Skin epidermis (tissue), 12 donors: ENCODE measurements around the gene DNAJC22.
"Not testable (repeated sequence)": the region's sequence is repeated elsewhere in the genome, so short reads cannot be mapped to it uniquely, and the experiment has no call there.

Source experiments
- H3K27ac ChIP-seq, 21 experiments: fragments of 200-600 bp; sonication (generic) in 11 of 21; one replicate each; pipeline ENCODE4 v1.5.0; 2020; ENCODE audit warnings: mild to moderate bottlenecking in 3 of 21, inconsistent platforms in 2 of 21, moderate library complexity in 2 of 21
- H3K4me3 ChIP-seq, 7 experiments: fragments of 200-600 bp; sonication (generic) in 2 of 7; one replicate each; pipeline ENCODE4 v1.5.0; 2020; ENCODE audit warnings: inconsistent platforms in 2 of 7, mild to moderate bottlenecking in 2 of 7, moderate library complexity in 1 of 7

DNAJC22 gene

GRCh38 chr12:49346659-49347310 is at the start of gene DNAJC22:
TSS of gene DNAJC22 (plus strand) at chr12:49346888. CDS start at chr12:49348873, 1,985 bp downstream.
- Histone ChIP-seq H3K27ac (no peak within 1 kb of the TSS), H3K4me3 (peak within 1 kb of the TSS; percentile 7 to 41 (median 22))

- Histone ChIP-seq H3K4me3 (peak overlapping the region in 5 of 7 experiments; percentile 8 to 26 (median 9)), H3K27ac (no peak overlapping the region)
Measured at GRCh38 chr12:49297695-49298060, 49.0 kb upstream of the DNAJC22 start.

- Histone ChIP-seq H3K27ac (no peak overlapping the region), H3K4me3 (no peak overlapping the region)
Measured at GRCh38 chr12:49298160-49298559, 48.5 kb upstream of the DNAJC22 start.

GRCh38 chr12:49301760-49302159 is 44.9 kb upstream of the DNAJC22 start:
- Histone ChIP-seq H3K4me3 (no peak overlapping the region), H3K27ac (no peak overlapping the region)

- no peak overlapping the region for H3K27ac ChIP-seq
- H3K4me3 ChIP-seq: no peak overlapping the region
Measured at GRCh38 chr12:49304161-49304560, 42.5 kb upstream of the DNAJC22 start.

GRCh38 chr12:49305762-49306510 is 40.8 kb upstream of the DNAJC22 start:
- Histone ChIP-seq H3K4me3 (no peak overlapping the region), H3K27ac (no peak overlapping the region)

GRCh38 chr12:49309386-49309785 is 37.3 kb upstream of the DNAJC22 start:
- Histone ChIP-seq H3K4me3 (no peak overlapping the region), H3K27ac (no peak overlapping the region)

- H3K4me3 ChIP-seq, H3K27ac ChIP-seq: not testable (repeated sequence)
Measured at GRCh38 chr12:49310451-49311000, 36.2 kb upstream of the DNAJC22 start.

GRCh38 chr12:49314811-49315210 is 31.9 kb upstream of the DNAJC22 start:
- Histone ChIP-seq H3K27ac (no peak overlapping the region), H3K4me3 (no peak overlapping the region)

GRCh38 chr12:49317118-49317517 is 29.6 kb upstream of the DNAJC22 start:
- not testable (repeated sequence) for H3K27ac ChIP-seq, H3K4me3 ChIP-seq

- not testable (repeated sequence) for H3K4me3 ChIP-seq, H3K27ac ChIP-seq
Measured at GRCh38 chr12:49320411-49321103, 26.1 kb upstream of the DNAJC22 start.

- Histone ChIP-seq H3K4me3 (peak overlapping the region; percentile 50 to 74 (median 67)), H3K27ac (peak overlapping the region in 19 of 21 experiments; percentile 47 to 83 (median 70))
Measured at GRCh38 chr12:49322367-49322707, 24.4 kb upstream of the DNAJC22 start.

GRCh38 chr12:49322708-49323523 is 23.8 kb upstream of the DNAJC22 start, which contains the start of gene TROAP:
TSS of gene TROAP (plus strand) at chr12:49323255. CDS start at chr12:49323609, 354 bp downstream.
- H3K27ac ChIP-seq: peak within 1 kb of the TSS in 19 of 21 experiments; percentile 47 to 83 (median 70)
- peak within 1 kb of the TSS; percentile 50 to 74 (median 67) for H3K4me3 ChIP-seq

GRCh38 chr12:49323524-49324097 is 23.1 kb upstream of the DNAJC22 start:
- Histone ChIP-seq H3K27ac (peak overlapping the region in 5 of 21 experiments; percentile 10 to 77 (median 41)), H3K4me3 (peak overlapping the region; percentile 50 to 74 (median 67))

- Histone ChIP-seq H3K27ac (no peak overlapping the region), H3K4me3 (no peak overlapping the region)
Measured at GRCh38 chr12:49325606-49326005, 21.1 kb upstream of the DNAJC22 start.

- H3K27ac ChIP-seq: no peak overlapping the region
- H3K4me3 ChIP-seq: no peak overlapping the region
Measured at GRCh38 chr12:49327368-49327767, 19.3 kb upstream of the DNAJC22 start.

GRCh38 chr12:49327887-49328286 is 18.8 kb upstream of the DNAJC22 start:
- Histone ChIP-seq H3K27ac (no peak overlapping the region), H3K4me3 (no peak overlapping the region)

- no peak overlapping the region for H3K27ac ChIP-seq
- H3K4me3 ChIP-seq: no peak overlapping the region
Measured at GRCh38 chr12:49328816-49329215, 17.9 kb upstream of the DNAJC22 start.

- Histone ChIP-seq H3K4me3 (no peak overlapping the region), H3K27ac (no peak overlapping the region)
Measured at GRCh38 chr12:49330032-49330619, 16.6 kb upstream of the DNAJC22 start.
